NCI-H2107 treated with DMSO at 0.1 percent for 48 hours (cell line): ENCODE data around the gene MYL3.

Experiments
- DNase-seq: peaks from one replicate; lab custom pipeline; 2025; ENCODE audit not compliant: unreplicated experiment; lab: John Stamatoyannopoulos, UW

The MYL3 gene

GRCh38 chr3:46865546-46865945 lies 2.3 kb upstream of the MYL3 start:
- no peak for DNase-seq

GRCh38 chr3:46865031-46865507 lies 1.8 kb upstream of the MYL3 start:
- no peak for DNase-seq

- no peak for DNase-seq
Measured at GRCh38 chr3:46864061-46864881, 1.0 kb upstream of the MYL3 start.

GRCh38 chr3:46862369-46863025 lies 747 bp downstream of the MYL3 start:
- no peak for DNase-seq

- no peak for DNase-seq
Measured at GRCh38 chr3:46861605-46862368, 1.5 kb downstream of the MYL3 start.

GRCh38 chr3:46860810-46861604 lies 2.2 kb downstream of the MYL3 start:
- no peak for DNase-seq

GRCh38 chr3:46860017-46860809 lies 3.0 kb downstream of the MYL3 start:
- DNase-seq, result no peak

GRCh38 chr3:46859001-46859710 lies 4.1 kb downstream of the MYL3 start:
- DNase-seq, result no peak

- DNase-seq, result no peak
Measured at GRCh38 chr3:46858456-46858855, 4.8 kb downstream of the MYL3 start.

- DNase-seq, result no peak
Measured at GRCh38 chr3:46857485-46858341, 5.5 kb downstream of the MYL3 start.

GRCh38 chr3:46856576-46857471 lies 6.4 kb downstream of the MYL3 start:
- no peak for DNase-seq

GRCh38 chr3:46854555-46854991 lies 8.7 kb downstream of the MYL3 start:
- no peak for DNase-seq

- DNase-seq, result no peak
Measured at GRCh38 chr3:46853441-46854415, 9.5 kb downstream of the MYL3 start.

- no peak for DNase-seq
Measured at GRCh38 chr3:46852839-46853355, 10.3 kb downstream of the MYL3 start.

- DNase-seq, result no peak
Measured at GRCh38 chr3:46852334-46852720, 10.9 kb downstream of the MYL3 start.
